Right lobe of liver (tissue), 6 donors: Measurements from ENCODE around the gene NR2F1-AS1. TPM values are rescaled to one million over a fixed set of nuclear protein-coding genes. Genes with fewer than 3 reads are reported as not detected.
"Not testable (repeated sequence)": the region's sequence is repeated elsewhere in the genome, so short reads cannot be mapped to it uniquely, and the experiment has no call there.

Experiments
- ATAC-seq, 4 donors: fragments of 200-7000 bp; cut with Tn5 transposase; one replicate each; pipeline ENCODE4 v1.9.1; 2020; ENCODE audit warnings: mild to moderate bottlenecking in 4 of 4, moderate library complexity in 4 of 4
- DNase-seq, 3 donors: peaks; one replicate each; pipeline ENCODE4 v3.0.0-alpha.2; 2020
- H3K27ac ChIP-seq, 3 donors: fragments of 200-600 bp; one replicate each; pipeline ENCODE4 v1.8.0; 2022
- H3K27me3 ChIP-seq, 2 donors: fragments of 200-600 bp; one replicate each; pipeline ENCODE4 v1.8.0; 2022
- H3K36me3 ChIP-seq, 4 donors: fragments of 200-600 bp; sonication (generic) in 1 of 4; one replicate each; pipeline versions ENCODE4 v1.5.1 to v1.8.0; 2017 to 2022; ENCODE audit warnings: control low read depth in 1 of 4
- H3K4me1 ChIP-seq, 4 donors: fragments of 200-600 bp; sonication (generic) in 1 of 4; one replicate each; pipeline versions ENCODE4 v1.5.1 to v1.8.0; 2017 to 2022; ENCODE audit warnings: control low read depth in 1 of 4
- H3K4me3 ChIP-seq, 3 donors: fragments of 200-600 bp; one replicate each; pipeline ENCODE4 v1.8.0; 2022
- H3K9me3 ChIP-seq, 4 donors: fragments of 200-600 bp; sonication (generic) in 1 of 4; one replicate each; pipeline versions ENCODE4 v1.5.1 to v1.8.0; 2017 to 2022; ENCODE audit warnings: control low read depth in 1 of 4
- POLR2A ChIP-seq: fragments of 450-650 bp; IDR thresholded peaks from one replicate; pipeline ENCODE4 v1.6.1; 2017; ENCODE audit warnings: antibody characterized with exemption, mild to moderate bottlenecking
- WGBS: methylation state at CpG from one replicate; pipeline ENCODE4 v1.1.6; 2018; ENCODE audit warnings: low coverage, low lambda C conversion rate; ENCODE audit not compliant: insufficient coverage; ENCODE audit errors: missing lambda C conversion rate; 5-methylcytosine and 5-hydroxymethylcytosine counted together
- intact Hi-C, 2 donors: fragments of 100-400 bp; cut with DNase I; formaldehyde crosslinking; loops; one replicate each; pipeline versions ENCODE4 v1.11.2 to v1.14.1; 2022
- total RNA-seq, 6 experiments: library from RNA; depleted of rRNA in 2 of 6; stranded (reverse); fragments of >200 nt in 2 of 6; fragmentation: NEBNext Ultra II Directional in 3 of 6; extraction: Animal tissue kit (Norgen Biotek cat#: 25700) in 3 of 6; gene quantifications; one replicate each; pipeline versions ENCODE4 v1.1.0 to v1.2.4, GENCODE V29; 2016 to 2023
- TF ChIP-seq, protein P1 (sequence below), 4 donors: fragments of 200-600 bp in 3 of 4; fragments of 450-650 bp in 1 of 4; IDR thresholded peaks; one replicate each; pipeline versions ENCODE4 v1.5.1 to v1.8.0; 2016 to 2022; ENCODE audit warnings: antibody characterized with exemption in 4 of 4, mild to moderate bottlenecking in 2 of 4
- donor health status: DM: no; HTN: yes; CAD: no.
- donor health status: DM: no; HTN: no; CAD: no.
- donor health status: DM: no; HTN: no; CAD: no.
- donor health status: DM: no; HTN: yes; CAD: no.
- donor health status: DM: no; HTN: yes; CAD: no.

The NR2F1-AS1 gene
- total RNA-seq, 6 experiments from 2014 or later: 1.2 to 3.8 (median 2.3) TPM

DNA sequence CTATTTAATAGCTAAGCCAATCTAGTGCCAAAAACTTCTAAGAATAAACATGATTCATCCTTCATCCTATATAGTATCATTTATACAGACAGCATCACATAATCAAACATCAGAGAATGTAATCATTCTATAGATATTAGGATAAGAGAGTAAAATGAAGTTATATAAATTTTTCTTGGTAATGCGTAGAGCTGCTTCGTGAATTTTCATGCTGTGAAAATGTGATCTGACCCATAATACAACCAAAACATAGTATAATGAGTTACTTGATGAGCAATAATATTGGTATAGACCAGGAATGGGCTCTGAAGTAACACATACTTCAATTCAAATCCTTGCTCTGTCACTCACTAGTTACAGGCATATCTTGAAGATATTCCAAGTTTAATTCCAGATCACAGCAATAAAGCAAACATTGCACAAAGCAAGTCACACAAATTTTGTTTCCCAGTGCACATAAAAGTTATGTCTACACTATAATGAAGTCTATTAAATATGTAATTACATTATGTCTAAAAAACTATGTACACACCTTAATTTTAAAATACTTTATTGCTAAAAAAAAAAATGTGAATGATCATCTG lies 23.9 kb downstream of the NR2F1-AS1 start:
- TF ChIP-seq, protein P1, sequence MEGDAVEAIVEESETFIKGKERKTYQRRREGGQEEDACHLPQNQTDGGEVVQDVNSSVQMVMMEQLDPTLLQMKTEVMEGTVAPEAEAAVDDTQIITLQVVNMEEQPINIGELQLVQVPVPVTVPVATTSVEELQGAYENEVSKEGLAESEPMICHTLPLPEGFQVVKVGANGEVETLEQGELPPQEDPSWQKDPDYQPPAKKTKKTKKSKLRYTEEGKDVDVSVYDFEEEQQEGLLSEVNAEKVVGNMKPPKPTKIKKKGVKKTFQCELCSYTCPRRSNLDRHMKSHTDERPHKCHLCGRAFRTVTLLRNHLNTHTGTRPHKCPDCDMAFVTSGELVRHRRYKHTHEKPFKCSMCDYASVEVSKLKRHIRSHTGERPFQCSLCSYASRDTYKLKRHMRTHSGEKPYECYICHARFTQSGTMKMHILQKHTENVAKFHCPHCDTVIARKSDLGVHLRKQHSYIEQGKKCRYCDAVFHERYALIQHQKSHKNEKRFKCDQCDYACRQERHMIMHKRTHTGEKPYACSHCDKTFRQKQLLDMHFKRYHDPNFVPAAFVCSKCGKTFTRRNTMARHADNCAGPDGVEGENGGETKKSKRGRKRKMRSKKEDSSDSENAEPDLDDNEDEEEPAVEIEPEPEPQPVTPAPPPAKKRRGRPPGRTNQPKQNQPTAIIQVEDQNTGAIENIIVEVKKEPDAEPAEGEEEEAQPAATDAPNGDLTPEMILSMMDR (IDR thresholded peaks at IDR 0.05): no peak
- TF ChIP-seq POLR2A: no peak
- Histone ChIP-seq H3K36me3 (peaks cover 0 to 2% (median 0%) of the 10 kb centered on the region in 4 donors), H3K4me1 (no peaks in the 10 kb centered on the region), H3K9me3 (no peaks in the 10 kb centered on the region), H3K27ac (no peak overlapping the region), H3K4me3 (no peak overlapping the region), H3K27me3 (no peaks in the 10 kb centered on the region)
- 88% methylated on average over 2 of the region's 2 CpGs for WGBS
- ATAC-seq (no peak), DNase-seq (no peak)
- intact Hi-C loops: no loop called here

DNA sequence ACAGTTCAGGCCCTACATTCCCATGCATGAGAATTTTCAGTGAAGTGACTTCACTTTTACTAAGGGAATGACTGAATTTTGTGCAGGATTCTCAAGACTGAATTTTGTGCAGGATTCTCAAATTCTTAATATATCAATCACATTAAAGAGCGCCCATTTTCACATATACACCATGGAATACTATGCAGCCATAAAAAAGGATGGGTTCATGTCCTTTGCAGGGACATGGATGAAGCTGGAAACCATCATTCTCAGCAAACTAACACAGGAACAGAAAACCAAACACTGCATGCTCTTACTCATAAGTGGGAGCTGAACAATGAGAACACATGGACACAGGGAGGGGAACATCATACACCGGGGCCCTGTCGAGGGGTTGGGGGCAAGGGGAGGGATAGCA lies 31.4 kb downstream of the NR2F1-AS1 start:
- intact Hi-C loops, DNase-seq, ATAC-seq, H3K36me3 ChIP-seq, H3K27me3 ChIP-seq, H3K4me1 ChIP-seq, H3K9me3 ChIP-seq, H3K27ac ChIP-seq, H3K4me3 ChIP-seq: not testable (repeated sequence)
- WGBS: 90% methylated on average over 3 of the region's 3 CpGs

GRCh38 chr5:93545872-93546271 lies 35.1 kb downstream of the NR2F1-AS1 start:
- no peak overlapping the region for H3K4me3 ChIP-seq
- no peaks in the 10 kb centered on the region for H3K27me3 ChIP-seq
- ATAC-seq (no peak), DNase-seq (no peak)
- H3K36me3 ChIP-seq: no peaks in the 10 kb centered on the region
- intact Hi-C loops: no loop called here
- no peaks in the 10 kb centered on the region for H3K4me1 ChIP-seq
- no peaks in the 10 kb centered on the region for H3K9me3 ChIP-seq
- no peak for TF ChIP-seq POLR2A
- TF ChIP-seq, protein P1 (IDR thresholded peaks at IDR 0.05): no peak
- 57% methylated on average over 4 of the region's 4 CpGs for WGBS
- H3K27ac ChIP-seq: no peak overlapping the region

- WGBS: 8% methylated on average over 4 of the region's 4 CpGs
- TF ChIP-seq, protein P1 (IDR thresholded peaks at IDR 0.05): no peak
- no peak for TF ChIP-seq POLR2A
- H3K4me1 ChIP-seq: peaks cover 0 to 11% (median 4%) of the 10 kb centered on the region in 4 donors
- peak; percentile 41 to 91 (median 70) for DNase-seq
- peak; percentile 98 to 100 (median 99) for ATAC-seq
- no peaks in the 10 kb centered on the region for H3K27me3 ChIP-seq
- no peaks in the 10 kb centered on the region for H3K36me3 ChIP-seq
- H3K27ac ChIP-seq: peak overlapping the region; percentile 24 to 71 (median 39)
- no peaks in the 10 kb centered on the region for H3K9me3 ChIP-seq
- intact Hi-C loops: no loop called here
- no peak overlapping the region for H3K4me3 ChIP-seq
These were observed 48.6 kb downstream of the NR2F1-AS1 start for GRCh38 chr5:93532370-93532769.

DNA sequence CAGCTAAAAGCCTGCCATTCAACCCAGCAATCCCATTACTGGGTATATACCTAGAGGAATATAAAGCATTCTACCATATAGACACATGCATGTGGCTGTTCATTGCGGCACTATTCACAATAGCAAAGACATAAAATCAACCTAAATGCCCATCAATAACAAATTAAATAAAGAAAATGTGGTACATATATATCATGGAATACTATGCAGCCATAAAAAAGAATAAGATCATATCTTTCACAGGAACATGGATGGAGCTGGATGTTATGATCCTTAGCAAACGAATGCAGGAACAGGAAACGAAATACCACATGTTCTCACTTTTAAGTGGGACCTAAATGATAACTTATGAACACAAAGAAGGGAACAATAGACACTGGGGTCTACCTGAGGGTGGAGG lies 59.2 kb downstream of the NR2F1-AS1 start:
- intact Hi-C loops, ATAC-seq, H3K27me3 ChIP-seq, H3K4me1 ChIP-seq, H3K27ac ChIP-seq, H3K36me3 ChIP-seq, H3K4me3 ChIP-seq, DNase-seq, H3K9me3 ChIP-seq: not testable (repeated sequence)
- 79% methylated on average over 3 of the region's 3 CpGs for WGBS

DNA sequence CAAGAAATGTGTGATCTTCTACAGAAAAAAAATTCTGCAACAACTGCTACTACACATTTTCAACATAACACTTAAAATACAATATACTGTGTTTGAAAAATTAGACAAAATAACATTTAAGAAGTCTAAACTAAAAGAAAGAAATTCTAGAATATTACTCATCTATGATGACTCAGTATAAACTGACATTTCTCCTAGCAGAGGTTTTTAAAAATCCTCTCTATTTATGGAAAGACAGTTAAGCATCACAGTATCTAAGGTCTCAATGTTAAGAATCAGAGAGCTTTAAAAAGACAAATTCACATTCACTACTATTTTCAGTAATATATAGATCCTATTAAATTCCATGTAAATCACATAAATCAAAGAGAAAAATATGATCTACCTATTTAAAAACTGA lies 61.3 kb downstream of the NR2F1-AS1 start:
- Histone ChIP-seq H3K27me3 (no peaks in the 10 kb centered on the region), H3K36me3 (no peaks in the 10 kb centered on the region), H3K4me1 (no peaks in the 10 kb centered on the region), H3K9me3 (no peaks in the 10 kb centered on the region), H3K4me3 (no peak overlapping the region), H3K27ac (no peak overlapping the region)
- intact Hi-C loops: no loop called here
- DNase-seq (no peak), ATAC-seq (no peak)
- TF ChIP-seq, protein P1 (IDR thresholded peaks at IDR 0.05): no peak
- no peak for TF ChIP-seq POLR2A
